Measurements from ENCODE around the gene JARID2.
A peak's percentile ranks its signal among the peaks of the same experiment; 100 is the strongest.
"Not testable (repeated sequence)": the region's sequence is repeated elsewhere in the genome, so short reads cannot be mapped to it uniquely, and the experiment has no call there.

The JARID2 gene

GRCh38 chr6:15265787-15266186 lies 19.9 kb downstream of the JARID2 start:
- DNase-seq, result peak in 1 of 2 experiments; percentile 25

DNA sequence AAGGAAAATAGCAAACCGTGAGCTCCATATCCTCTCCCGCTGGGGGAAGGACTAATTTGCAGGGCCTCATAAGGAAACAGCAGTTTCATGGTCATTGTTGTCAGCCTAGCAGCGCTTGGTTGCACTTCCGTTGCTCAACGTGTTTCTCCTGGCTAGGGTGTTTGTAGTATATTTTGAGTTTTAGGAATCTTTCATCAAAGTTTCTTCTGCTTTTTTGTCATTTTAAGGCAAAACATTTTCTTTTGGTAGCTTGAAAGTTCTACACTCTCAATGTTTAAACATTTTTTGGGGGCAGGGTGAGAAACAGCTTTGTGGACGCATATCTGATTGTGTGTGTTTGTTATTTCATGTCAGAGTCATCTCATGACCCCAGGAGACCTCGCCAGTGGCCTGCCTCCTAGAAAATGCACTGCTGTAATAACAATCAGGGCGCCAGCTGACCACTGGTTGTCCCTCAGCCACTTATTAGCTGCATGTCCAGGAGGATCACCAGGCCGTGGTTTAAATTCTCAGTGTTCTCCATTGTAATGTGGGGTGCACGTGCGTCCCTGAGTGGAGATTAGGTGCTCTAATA lies 20.6 kb downstream of the JARID2 start:
- DNase-seq, result peak; percentile 64 to 67

GRCh38 chr6:15267221-15267620 lies 21.4 kb downstream of the JARID2 start:
- no peak for DNase-seq

GRCh38 chr6:15268137-15268908 lies 22.5 kb downstream of the JARID2 start:
- no peak for DNase-seq

DNA sequence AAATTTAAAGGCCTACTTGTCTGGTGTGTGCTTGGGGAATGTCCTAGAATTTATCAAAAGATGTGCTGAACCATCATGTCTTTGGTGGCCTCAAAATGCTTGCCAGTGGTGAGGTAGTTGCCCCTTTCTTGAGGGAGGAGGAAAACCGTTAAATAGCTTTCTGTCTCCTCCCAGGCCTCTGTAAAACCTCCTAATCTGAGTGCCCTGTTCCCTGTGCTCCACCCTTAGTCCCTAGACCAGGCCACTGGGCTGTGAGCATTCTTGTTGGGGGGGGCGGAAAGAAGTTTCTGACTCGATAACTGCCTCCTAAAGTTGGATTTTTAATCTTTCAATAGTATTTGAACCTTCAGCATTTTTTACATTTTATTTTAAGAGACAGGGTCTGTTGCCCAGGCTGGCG lies 23.1 kb downstream of the JARID2 start:
- DNase-seq, result no peak

- no peak for DNase-seq
These were observed 23.8 kb downstream of the JARID2 start for GRCh38 chr6:15269619-15270018.

DNA sequence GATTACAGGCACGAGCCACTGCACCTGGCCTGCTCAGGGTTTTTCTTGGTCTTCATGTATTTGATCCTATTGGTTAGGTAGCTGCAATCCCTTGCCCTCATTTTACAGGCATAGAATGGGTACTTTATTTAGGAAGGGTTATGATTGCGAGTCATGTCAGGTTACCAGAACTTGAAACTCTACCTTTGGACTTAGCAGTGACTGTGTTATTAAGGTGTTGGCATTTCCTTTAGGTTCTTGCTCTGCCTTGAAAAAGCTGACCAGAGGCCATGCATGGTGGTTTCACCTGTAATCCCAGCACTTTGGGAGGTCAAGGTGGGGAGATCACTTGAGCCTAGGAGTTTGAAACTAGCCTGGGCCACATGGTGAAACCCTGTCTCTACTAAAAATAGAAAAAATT lies 24.5 kb downstream of the JARID2 start:
- no peak for DNase-seq

DNA sequence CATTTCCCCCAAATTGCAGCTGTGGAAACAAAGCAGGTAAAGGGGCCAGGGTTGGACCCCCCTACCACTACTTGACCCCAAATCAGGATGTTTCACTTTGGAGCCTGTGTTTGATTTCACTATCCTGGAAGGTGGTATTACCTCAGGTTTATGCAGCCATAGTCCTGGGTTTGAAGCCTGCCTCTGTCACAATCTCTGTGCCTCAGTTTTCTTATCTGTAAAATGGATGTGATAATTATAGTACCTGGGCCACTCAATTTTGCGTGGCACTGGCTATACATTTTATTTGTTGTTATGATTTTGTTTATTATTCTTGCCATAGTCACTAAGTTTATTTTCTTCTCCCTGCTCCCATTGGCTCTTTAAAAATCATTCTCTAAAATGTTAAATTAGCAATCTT lies 26.7 kb downstream of the JARID2 start:
- no peak for DNase-seq

- no peak for DNase-seq
These were observed 29.0 kb downstream of the JARID2 start for GRCh38 chr6:15274692-15275387.

GRCh38 chr6:15276036-15276985 lies 30.4 kb downstream of the JARID2 start:
- no peak for DNase-seq

GRCh38 chr6:15279047-15279661 lies 33.3 kb downstream of the JARID2 start:
- no peak for DNase-seq

- no peak for DNase-seq
These were observed 34.2 kb downstream of the JARID2 start for GRCh38 chr6:15280028-15280427.

DNA sequence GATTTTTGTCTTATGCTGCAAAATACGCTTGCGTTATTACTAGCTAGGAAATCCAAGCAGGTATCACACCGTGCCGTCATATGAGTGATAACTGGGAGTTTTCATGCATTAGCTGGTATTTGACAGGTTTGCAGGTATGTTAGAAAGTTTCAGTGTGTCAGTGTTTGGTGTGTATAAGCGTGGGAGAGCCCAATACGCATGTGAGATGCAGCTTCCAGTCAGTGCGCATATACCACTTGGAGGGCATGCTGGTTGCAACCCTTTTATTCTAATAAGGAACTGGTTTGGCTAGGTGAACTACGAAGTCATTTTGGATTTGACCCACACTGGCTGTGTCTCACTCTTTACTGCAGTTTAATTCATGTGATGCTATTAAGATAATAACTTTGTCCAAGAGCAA lies 35.1 kb downstream of the JARID2 start:
- no peak for DNase-seq

- DNase-seq, result no peak
These were observed 36.5 kb downstream of the JARID2 start for GRCh38 chr6:15282334-15282733.

DNA sequence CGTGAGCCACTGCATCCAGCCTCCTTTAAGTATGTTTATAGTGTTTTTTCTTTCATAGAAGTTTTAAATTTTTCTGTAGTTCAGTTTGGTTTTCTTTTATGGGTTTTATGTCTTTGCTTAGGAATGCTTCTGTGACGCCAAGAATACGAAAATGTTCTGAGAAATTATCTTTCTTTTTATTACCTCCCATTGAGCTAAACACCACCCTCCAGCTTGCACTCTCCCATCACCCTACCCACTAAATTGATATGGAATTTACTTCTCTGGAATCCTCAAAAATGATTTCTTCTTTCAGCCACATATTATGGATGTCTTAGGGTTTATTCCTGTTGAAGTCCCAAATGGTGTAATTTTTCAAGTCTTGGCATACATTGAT lies 38.1 kb downstream of the JARID2 start:
- no peak for DNase-seq

- DNase-seq, result no peak
These were observed 38.9 kb downstream of the JARID2 start for GRCh38 chr6:15284743-15285142.

- no peak for DNase-seq
These were observed 39.9 kb downstream of the JARID2 start for GRCh38 chr6:15285682-15286294.

GRCh38 chr6:15287670-15288375 lies 42.0 kb downstream of the JARID2 start:
- DNase-seq, result peak; percentile 68 to 75

DNA sequence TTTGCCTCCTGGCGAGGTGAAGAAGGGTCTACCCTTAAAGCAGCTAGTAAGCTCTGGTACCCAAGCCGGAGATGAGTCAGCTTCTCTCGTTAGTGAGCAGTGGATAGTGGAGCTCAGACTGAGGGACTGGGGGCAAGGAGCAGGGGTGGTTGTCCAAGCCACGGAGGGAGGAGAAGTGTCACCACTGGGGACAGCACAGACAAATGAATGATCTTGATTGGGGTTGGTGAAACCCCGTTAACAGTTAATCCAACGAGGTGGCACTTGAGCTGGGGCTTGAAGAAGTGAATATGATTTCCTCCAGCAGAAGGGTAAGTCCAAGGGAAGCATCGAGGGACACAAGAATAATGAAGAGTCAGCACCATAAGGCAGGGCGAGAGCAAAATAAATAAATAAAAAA lies 43.0 kb downstream of the JARID2 start:
- DNase-seq, result no peak

GRCh38 chr6:15289456-15289855 lies 43.6 kb downstream of the JARID2 start:
- not testable (repeated sequence) for DNase-seq

- no peak for DNase-seq
These were observed 44.3 kb downstream of the JARID2 start for GRCh38 chr6:15290067-15290680.
